Measurements from ENCODE around the gene LKAAEAR1. TPM values are rescaled to one million over a fixed set of nuclear protein-coding genes. Genes with fewer than 3 reads are reported as not detected.

The LKAAEAR1 gene
- total and polyA plus RNA-seq, 2 experiments from 2014 or later: 1.8 TPM; not detected in 1

DNA sequence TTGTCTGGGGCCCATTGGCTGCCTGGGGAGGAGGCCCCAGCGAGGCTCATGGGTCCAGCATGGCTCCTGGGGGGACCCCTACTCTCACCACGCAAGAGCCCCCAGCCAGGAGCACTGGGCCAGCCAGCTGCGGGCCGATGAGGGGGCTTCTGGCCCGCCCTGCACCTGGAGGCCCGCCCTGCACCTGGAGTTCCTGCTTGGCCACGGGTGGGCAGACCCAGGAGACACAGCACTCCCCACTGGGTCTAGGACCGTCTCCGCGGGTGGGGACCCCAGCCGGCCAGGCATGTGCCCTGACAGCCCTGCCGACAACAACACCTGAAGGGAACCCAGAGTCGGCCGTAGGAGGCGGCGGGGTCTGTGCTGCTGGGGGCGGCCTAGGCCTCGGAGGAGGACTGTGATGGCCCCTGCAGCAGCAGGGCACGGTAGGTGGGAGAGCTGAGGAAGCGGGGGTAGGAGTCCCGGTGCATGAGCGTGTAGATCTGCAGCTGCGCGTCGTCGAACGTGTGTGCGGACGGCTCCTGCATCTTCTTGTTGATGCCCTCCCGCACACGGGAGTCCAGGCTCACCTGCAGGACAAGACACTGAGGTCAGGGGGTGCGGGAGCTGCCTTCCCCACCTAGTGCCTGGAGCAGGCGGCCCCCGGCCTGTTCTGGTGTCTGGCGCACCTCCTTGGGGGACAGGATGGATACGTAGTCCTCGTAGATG lies 10.6 kb downstream of the LKAAEAR1 start (continued):
- TF ChIP-seq, protein P1, sequence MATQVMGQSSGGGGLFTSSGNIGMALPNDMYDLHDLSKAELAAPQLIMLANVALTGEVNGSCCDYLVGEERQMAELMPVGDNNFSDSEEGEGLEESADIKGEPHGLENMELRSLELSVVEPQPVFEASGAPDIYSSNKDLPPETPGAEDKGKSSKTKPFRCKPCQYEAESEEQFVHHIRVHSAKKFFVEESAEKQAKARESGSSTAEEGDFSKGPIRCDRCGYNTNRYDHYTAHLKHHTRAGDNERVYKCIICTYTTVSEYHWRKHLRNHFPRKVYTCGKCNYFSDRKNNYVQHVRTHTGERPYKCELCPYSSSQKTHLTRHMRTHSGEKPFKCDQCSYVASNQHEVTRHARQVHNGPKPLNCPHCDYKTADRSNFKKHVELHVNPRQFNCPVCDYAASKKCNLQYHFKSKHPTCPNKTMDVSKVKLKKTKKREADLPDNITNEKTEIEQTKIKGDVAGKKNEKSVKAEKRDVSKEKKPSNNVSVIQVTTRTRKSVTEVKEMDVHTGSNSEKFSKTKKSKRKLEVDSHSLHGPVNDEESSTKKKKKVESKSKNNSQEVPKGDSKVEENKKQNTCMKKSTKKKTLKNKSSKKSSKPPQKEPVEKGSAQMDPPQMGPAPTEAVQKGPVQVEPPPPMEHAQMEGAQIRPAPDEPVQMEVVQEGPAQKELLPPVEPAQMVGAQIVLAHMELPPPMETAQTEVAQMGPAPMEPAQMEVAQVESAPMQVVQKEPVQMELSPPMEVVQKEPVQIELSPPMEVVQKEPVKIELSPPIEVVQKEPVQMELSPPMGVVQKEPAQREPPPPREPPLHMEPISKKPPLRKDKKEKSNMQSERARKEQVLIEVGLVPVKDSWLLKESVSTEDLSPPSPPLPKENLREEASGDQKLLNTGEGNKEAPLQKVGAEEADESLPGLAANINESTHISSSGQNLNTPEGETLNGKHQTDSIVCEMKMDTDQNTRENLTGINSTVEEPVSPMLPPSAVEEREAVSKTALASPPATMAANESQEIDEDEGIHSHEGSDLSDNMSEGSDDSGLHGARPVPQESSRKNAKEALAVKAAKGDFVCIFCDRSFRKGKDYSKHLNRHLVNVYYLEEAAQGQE (IDR thresholded peaks at IDR 0.05; ENCODE audit: unreplicated experiment): no peak
- no peak for TF ChIP-seq STAT1 (IDR thresholded peaks at IDR 0.05; ENCODE audit: unreplicated experiment)
- no peak for TF ChIP-seq JUNB (IDR thresholded peaks at IDR 0.05; ENCODE audit: unreplicated experiment)
- TF ChIP-seq ZNF331 (CRISPR knock-in tag; IDR thresholded peaks at IDR 0.05; ENCODE audit: low read depth): no peak
- TF ChIP-seq, protein P2, sequence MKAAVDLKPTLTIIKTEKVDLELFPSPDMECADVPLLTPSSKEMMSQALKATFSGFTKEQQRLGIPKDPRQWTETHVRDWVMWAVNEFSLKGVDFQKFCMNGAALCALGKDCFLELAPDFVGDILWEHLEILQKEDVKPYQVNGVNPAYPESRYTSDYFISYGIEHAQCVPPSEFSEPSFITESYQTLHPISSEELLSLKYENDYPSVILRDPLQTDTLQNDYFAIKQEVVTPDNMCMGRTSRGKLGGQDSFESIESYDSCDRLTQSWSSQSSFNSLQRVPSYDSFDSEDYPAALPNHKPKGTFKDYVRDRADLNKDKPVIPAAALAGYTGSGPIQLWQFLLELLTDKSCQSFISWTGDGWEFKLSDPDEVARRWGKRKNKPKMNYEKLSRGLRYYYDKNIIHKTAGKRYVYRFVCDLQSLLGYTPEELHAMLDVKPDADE (IDR thresholded peaks at IDR 0.05): no peak
- TF ChIP-seq NANOG (IDR thresholded peaks at IDR 0.05; ENCODE audit: borderline replicate concordance): no peak
- no peak for TF ChIP-seq EZH2phosphoT487 (IDR thresholded peaks at IDR 0.05; ENCODE audit: unreplicated experiment)
- no peak for TF ChIP-seq CREB1 (CRISPR knock-in tag; IDR thresholded peaks at IDR 0.05; ENCODE audit: low read depth)
- TF ChIP-seq EZH2 (IDR thresholded peaks at IDR 0.05; ENCODE audit: low read depth, unreplicated experiment): no peak

DNA sequence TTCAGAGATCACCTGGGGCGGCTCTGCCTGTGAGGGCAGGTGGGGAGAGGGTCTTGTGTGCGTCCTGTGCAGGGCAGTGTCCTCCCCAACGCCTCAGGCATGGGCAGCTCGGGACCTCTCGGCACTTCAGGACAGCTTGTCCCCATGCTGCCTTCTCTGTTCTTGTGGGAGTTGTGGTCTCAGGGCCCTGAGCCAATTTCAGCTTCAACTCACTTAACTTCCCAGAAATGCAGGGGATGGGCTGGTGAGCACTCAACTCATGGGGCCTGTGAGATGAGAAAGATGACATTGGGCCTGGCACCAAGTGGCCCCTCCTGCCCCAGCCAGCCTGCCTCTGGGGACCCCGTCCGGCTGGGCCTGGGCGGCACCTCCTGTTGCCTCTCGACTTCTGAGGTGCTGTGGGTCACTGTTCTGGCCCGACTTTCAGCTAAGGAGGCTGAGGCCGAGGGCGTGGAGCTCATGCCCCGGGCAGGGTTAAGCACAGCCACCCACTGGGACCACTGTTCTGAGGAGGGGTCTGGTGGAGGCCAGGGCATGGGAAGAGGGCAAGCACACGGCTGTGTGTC lies 11.6 kb downstream of the LKAAEAR1 start:
- Mint-ChIP-seq H3K4me1 (peaks cover 3% of the 10 kb centered on the region; the same call in 2 of the 3 replicates), H3K27me3 (ENCODE audit: insufficient read depth, low read depth, poor library complexity) (peaks cover 5% of the 10 kb centered on the region), H3K4me3 (no peak overlapping the region), H3K27ac (no peak overlapping the region), H3K36me3 (ENCODE audit: low read depth) (peaks cover 2% of the 10 kb centered on the region; the same call in 1 of the 3 replicates), H3K9me3 (no peaks in the 10 kb centered on the region)
- DNase-seq (ENCODE audit: low spot score) (no peak), ATAC-seq (no peak)
- Histone ChIP-seq H3K36me3 (ENCODE audit: insufficient read depth) (no peaks in the 10 kb centered on the region), H3K79me2 (replicated peaks; ENCODE audit: insufficient read depth) (no peaks in the 10 kb centered on the region), H3K4me1 (ENCODE audit: insufficient read depth) (no peaks in the 10 kb centered on the region), H2AFZ (no peak overlapping the region), H3K27ac (ENCODE audit: low read depth) (no peak overlapping the region), H3K9me2 (ENCODE audit: insufficient read depth) (no peaks in the 10 kb centered on the region), H3K4me3 (no peak overlapping the region), H3K27me3 (ENCODE audit: insufficient read depth) (no peaks in the 10 kb centered on the region), H4K20me1 (replicated peaks; ENCODE audit: insufficient read depth) (no peaks in the 10 kb centered on the region), H3K4me2 (no peak overlapping the region), H3F3A (replicated peaks; ENCODE audit: low read depth) (no peaks in the 10 kb centered on the region)
- TF ChIP-seq, protein P3, sequence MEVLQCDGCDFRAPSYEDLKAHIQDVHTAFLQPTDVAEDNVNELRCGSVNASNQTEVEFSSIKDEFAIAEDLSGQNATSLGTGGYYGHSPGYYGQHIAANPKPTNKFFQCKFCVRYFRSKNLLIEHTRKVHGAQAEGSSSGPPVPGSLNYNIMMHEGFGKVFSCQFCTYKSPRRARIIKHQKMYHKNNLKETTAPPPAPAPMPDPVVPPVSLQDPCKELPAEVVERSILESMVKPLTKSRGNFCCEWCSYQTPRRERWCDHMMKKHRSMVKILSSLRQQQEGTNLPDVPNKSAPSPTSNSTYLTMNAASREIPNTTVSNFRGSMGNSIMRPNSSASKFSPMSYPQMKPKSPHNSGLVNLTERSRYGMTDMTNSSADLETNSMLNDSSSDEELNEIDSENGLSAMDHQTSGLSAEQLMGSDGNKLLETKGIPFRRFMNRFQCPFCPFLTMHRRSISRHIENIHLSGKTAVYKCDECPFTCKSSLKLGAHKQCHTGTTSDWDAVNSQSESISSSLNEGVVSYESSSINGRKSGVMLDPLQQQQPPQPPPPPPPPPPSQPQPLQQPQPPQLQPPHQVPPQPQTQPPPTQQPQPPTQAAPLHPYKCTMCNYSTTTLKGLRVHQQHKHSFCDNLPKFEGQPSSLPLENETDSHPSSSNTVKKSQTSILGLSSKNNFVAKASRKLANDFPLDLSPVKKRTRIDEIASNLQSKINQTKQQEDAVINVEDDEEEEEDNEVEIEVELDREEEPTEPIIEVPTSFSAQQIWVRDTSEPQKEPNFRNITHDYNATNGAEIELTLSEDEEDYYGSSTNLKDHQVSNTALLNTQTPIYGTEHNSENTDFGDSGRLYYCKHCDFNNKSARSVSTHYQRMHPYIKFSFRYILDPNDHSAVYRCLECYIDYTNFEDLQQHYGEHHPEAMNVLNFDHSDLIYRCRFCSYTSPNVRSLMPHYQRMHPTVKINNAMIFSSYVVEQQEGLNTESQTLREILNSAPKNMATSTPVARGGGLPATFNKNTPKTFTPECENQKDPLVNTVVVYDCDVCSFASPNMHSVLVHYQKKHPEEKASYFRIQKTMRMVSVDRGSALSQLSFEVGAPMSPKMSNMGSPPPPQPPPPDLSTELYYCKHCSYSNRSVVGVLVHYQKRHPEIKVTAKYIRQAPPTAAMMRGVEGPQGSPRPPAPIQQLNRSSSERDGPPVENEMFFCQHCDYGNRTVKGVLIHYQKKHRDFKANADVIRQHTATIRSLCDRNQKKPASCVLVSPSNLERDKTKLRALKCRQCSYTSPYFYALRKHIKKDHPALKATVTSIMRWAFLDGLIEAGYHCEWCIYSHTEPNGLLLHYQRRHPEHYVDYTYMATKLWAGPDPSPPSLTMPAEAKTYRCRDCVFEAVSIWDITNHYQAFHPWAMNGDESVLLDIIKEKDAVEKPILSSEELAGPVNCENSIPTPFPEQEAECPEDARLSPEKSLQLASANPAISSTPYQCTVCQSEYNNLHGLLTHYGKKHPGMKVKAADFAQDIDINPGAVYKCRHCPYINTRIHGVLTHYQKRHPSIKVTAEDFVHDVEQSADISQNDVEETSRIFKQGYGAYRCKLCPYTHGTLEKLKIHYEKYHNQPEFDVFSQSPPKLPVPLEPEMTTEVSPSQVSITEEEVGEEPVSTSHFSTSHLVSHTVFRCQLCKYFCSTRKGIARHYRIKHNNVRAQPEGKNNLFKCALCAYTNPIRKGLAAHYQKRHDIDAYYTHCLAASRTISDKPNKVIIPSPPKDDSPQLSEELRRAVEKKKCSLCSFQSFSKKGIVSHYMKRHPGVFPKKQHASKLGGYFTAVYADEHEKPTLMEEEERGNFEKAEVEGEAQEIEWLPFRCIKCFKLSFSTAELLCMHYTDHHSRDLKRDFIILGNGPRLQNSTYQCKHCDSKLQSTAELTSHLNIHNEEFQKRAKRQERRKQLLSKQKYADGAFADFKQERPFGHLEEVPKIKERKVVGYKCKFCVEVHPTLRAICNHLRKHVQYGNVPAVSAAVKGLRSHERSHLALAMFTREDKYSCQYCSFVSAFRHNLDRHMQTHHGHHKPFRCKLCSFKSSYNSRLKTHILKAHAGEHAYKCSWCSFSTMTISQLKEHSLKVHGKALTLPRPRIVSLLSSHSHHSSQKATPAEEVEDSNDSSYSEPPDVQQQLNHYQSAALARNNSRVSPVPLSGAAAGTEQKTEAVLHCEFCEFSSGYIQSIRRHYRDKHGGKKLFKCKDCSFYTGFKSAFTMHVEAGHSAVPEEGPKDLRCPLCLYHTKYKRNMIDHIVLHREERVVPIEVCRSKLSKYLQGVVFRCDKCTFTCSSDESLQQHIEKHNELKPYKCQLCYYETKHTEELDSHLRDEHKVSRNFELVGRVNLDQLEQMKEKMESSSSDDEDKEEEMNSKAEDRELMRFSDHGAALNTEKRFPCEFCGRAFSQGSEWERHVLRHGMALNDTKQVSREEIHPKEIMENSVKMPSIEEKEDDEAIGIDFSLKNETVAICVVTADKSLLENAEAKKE (CRISPR knock-in tag; IDR thresholded peaks at IDR 0.05): no peak
- TF ChIP-seq JUNB (IDR thresholded peaks at IDR 0.05; ENCODE audit: unreplicated experiment) (no peak), EZH2 (IDR thresholded peaks at IDR 0.05; ENCODE audit: low read depth, unreplicated experiment) (no peak)
